ENCODE measurements around the gene ANK3.

GRCh38 chr10:60414877-60415585 lies 25.4 kb upstream of the ANK3 start:
- TF ChIP-seq CTCF (IDR thresholded peaks at IDR 0.05; ENCODE audit: poor library complexity): no peak
- no peak for TF ChIP-seq EZH2 (IDR thresholded peaks at IDR 0.05; ENCODE audit: borderline replicate concordance)
- TF ChIP-seq EZH2phosphoT487 (IDR thresholded peaks at IDR 0.05; ENCODE audit: low read depth, severe bottlenecking, unreplicated experiment): no peak
